Measurements from ENCODE around the gene PSMB10. TPM values are rescaled to one million over a fixed set of nuclear protein-coding genes. Genes with fewer than 3 reads are reported as not detected.
A peak's percentile ranks its signal among the peaks of the same experiment; 100 is the strongest.
"Not testable (repeated sequence)": the region's sequence is repeated elsewhere in the genome, so short reads cannot be mapped to it uniquely, and the experiment has no call there.

PSMB10 gene
- polyA plus RNA-seq, 12 donors, result 18.9 to 28.5 (median 23.1) TPM; not detected in 1

- no peak for DNase-seq
These were observed 8.2 kb upstream of the PSMB10 start for GRCh38 chr16:67944690-67945391.

- DNase-seq, result no peak
These were observed 7.2 kb upstream of the PSMB10 start, which contains the start of gene LCAT for GRCh38 chr16:67943619-67944504. Gene LCAT (minus strand): TSS chr16:67944120. CDS start chr16:67944101, 19 bp downstream.

GRCh38 chr16:67943256-67943618 lies 6.6 kb upstream of the PSMB10 start:
- DNase-seq, result no peak

GRCh38 chr16:67942510-67943255 lies 6.0 kb upstream of the PSMB10 start:
- DNase-seq, result no peak

- no peak for DNase-seq
These were observed 5.5 kb upstream of the PSMB10 start for GRCh38 chr16:67942200-67942509.

- DNase-seq, result no peak
These were observed 5.0 kb upstream of the PSMB10 start for GRCh38 chr16:67941469-67942199.

GRCh38 chr16:67940446-67941089 lies 3.9 kb upstream of the PSMB10 start:
- DNase-seq, result no peak

GRCh38 chr16:67939507-67940445 lies 3.1 kb upstream of the PSMB10 start:
- DNase-seq, result no peak

GRCh38 chr16:67937713-67938112 lies 1.1 kb upstream of the PSMB10 start:
- DNase-seq, result not testable (repeated sequence)

GRCh38 chr16:67936880-67937605 lies 393 bp upstream of the PSMB10 start:
- DNase-seq, result peak; percentile 63

- peak; percentile 92 for DNase-seq
These were observed 1.1 kb downstream of the PSMB10 start for GRCh38 chr16:67935402-67936123.

- no peak for DNase-seq
These were observed 1.6 kb downstream of the PSMB10 start for GRCh38 chr16:67935101-67935401.

GRCh38 chr16:67934306-67935100 lies 2.1 kb downstream of the PSMB10 start:
- DNase-seq, result no peak

- DNase-seq, result no peak
These were observed 2.8 kb downstream of the PSMB10 start for GRCh38 chr16:67933805-67934204.

GRCh38 chr16:67932462-67932840 lies 4.2 kb downstream of the PSMB10 start:
- no peak for DNase-seq

- DNase-seq, result no peak
These were observed 4.8 kb downstream of the PSMB10 start, which contains the start of gene CTRL for GRCh38 chr16:67931712-67932461. Gene CTRL (minus strand): TSS chr16:67931862. CDS start chr16:67931852, 10 bp downstream.

- no peak for DNase-seq
These were observed 5.9 kb downstream of the PSMB10 start for GRCh38 chr16:67930678-67931211.
